PFSK-1 (cell line): ENCODE data around the gene GSE1.

Experiments used
- FOXP2 ChIP-seq: optimal IDR thresholded peaks from 2 replicates; pipeline ENCODE3; 2011; ENCODE audit warnings: borderline replicate concordance, control low read depth, inconsistent platforms; ENCODE audit not compliant: insufficient read depth; ENCODE audit errors: extremely low read length, extremely low read depth
- POLR2AphosphoS5 ChIP-seq: IDR thresholded peaks from 2 replicates; pipeline ENCODE4 v1.6.1; 2012; ENCODE audit warnings: low read depth, mild to moderate bottlenecking, control low read depth, low read length, moderate library complexity
- SIN3A ChIP-seq: IDR thresholded peaks from 2 replicates; pipeline ENCODE4 v1.6.1; 2012; ENCODE audit warnings: mild to moderate bottlenecking, low read length, moderate library complexity, borderline replicate concordance; ENCODE audit not compliant: insufficient read depth
- TAF1 ChIP-seq: IDR thresholded peaks from 2 replicates; pipeline ENCODE4 v1.6.1; 2012; ENCODE audit warnings: low read length, control low read depth, borderline replicate concordance; ENCODE audit not compliant: insufficient read depth
- TF ChIP-seq, protein P1 (sequence below), 2 experiments: IDR thresholded peaks; 2 replicates each; pipeline versions ENCODE4 v1.6.1 to v1.8.0; 2011 to 2012; ENCODE audit warnings: low read depth in 2 of 2, low read length in 2 of 2, control low read depth in 1 of 2, inconsistent platforms in 1 of 2, mild to moderate bottlenecking in 1 of 2, moderate library complexity in 1 of 2; ENCODE audit not compliant: insufficient read depth in 1 of 2

DNA sequence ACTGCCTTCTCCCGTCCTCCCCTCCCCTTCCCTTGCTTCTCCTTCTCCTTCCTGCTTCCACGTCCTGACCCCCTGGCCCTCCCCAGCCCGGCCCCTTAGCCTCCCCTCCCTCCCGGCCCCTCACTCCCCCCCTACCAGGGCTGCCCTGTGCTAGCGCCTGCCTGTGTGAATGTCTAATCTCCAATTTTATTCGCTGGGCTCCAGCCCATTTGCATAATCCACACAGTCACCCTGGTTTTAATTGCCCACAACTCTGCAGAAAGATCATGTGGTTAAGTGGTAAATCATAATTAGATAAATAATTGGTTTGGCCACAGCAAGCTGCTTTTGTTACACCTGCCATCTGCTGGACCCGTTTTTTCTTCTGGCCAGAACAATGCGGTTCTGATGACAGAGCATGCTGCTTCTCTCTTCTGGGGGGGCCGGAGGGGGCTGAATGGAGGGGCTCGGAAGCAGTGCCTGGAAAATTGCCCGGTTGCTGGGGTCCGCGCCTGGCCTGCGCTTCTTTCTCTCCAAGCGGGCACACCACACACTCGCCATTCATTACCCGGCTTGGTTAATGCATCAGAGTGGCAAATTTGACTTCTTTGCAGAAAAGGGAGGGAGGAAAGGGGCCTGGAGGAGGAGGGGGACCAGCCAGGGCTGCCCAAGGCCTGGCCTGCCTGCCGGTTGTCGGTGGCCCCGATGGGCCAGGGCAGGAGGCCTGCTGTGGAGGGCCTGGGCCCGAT is 19.5 kb upstream of the GSE1 start:
- TF ChIP-seq POLR2AphosphoS5: no peak
- TF ChIP-seq, protein P1, sequence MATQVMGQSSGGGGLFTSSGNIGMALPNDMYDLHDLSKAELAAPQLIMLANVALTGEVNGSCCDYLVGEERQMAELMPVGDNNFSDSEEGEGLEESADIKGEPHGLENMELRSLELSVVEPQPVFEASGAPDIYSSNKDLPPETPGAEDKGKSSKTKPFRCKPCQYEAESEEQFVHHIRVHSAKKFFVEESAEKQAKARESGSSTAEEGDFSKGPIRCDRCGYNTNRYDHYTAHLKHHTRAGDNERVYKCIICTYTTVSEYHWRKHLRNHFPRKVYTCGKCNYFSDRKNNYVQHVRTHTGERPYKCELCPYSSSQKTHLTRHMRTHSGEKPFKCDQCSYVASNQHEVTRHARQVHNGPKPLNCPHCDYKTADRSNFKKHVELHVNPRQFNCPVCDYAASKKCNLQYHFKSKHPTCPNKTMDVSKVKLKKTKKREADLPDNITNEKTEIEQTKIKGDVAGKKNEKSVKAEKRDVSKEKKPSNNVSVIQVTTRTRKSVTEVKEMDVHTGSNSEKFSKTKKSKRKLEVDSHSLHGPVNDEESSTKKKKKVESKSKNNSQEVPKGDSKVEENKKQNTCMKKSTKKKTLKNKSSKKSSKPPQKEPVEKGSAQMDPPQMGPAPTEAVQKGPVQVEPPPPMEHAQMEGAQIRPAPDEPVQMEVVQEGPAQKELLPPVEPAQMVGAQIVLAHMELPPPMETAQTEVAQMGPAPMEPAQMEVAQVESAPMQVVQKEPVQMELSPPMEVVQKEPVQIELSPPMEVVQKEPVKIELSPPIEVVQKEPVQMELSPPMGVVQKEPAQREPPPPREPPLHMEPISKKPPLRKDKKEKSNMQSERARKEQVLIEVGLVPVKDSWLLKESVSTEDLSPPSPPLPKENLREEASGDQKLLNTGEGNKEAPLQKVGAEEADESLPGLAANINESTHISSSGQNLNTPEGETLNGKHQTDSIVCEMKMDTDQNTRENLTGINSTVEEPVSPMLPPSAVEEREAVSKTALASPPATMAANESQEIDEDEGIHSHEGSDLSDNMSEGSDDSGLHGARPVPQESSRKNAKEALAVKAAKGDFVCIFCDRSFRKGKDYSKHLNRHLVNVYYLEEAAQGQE (IDR thresholded peaks at IDR 0.05; ENCODE audit: insufficient read depth in 1 of 2, low read depth in 2 of 2, low read length in 2 of 2): no peak
- no peak for TF ChIP-seq TAF1
- TF ChIP-seq SIN3A: no peak
- TF ChIP-seq FOXP2: no peak
